HG03520 (cell line): ENCODE measurements around the gene NSUN6.

Experiments
- ATAC-seq: cut with Tn5 transposase; IDR thresholded peaks from one replicate; pipeline ENCODE4 v1.9.1; 2021; ENCODE audit warnings: mild to moderate bottlenecking, moderate library complexity; ENCODE audit not compliant: unreplicated experiment

Gene NSUN6

GRCh38 chr10:18505456-18506118 is 145.8 kb downstream of the NSUN6 start:
- ATAC-seq = no peak

- ATAC-seq = no peak
Observed at GRCh38 chr10:18504161-18504560, 147.2 kb downstream of the NSUN6 start.

GRCh38 chr10:18501629-18502028 is 149.8 kb downstream of the NSUN6 start:
- no peak for ATAC-seq

- peak; percentile 96 for ATAC-seq
Observed at GRCh38 chr10:18501198-18501597, 150.2 kb downstream of the NSUN6 start.

GRCh38 chr10:18500576-18500975 is 150.8 kb downstream of the NSUN6 start:
- ATAC-seq = no peak

- no peak for ATAC-seq
Observed at GRCh38 chr10:18498998-18499397, 152.4 kb downstream of the NSUN6 start.

GRCh38 chr10:18497806-18498369 is 153.5 kb downstream of the NSUN6 start:
- ATAC-seq = no peak
